NCI-H2107 treated with DMSO at 0.1 percent for 48 hours (cell line): ENCODE data around the gene VAV1.
"Not testable (repeated sequence)": the region's sequence is repeated elsewhere in the genome, so short reads cannot be mapped to it uniquely, and the experiment has no call there.

Source experiments
- DNase-seq: peaks from one replicate; lab custom pipeline; 2025; ENCODE audit not compliant: unreplicated experiment; lab: John Stamatoyannopoulos, UW

The VAV1 gene

GRCh38 chr19:6779206-6779605 lies 6.7 kb downstream of the VAV1 start:
- no peak for DNase-seq

GRCh38 chr19:6787393-6787792 lies 14.9 kb downstream of the VAV1 start:
- DNase-seq, result no peak

GRCh38 chr19:6788896-6789295 lies 16.4 kb downstream of the VAV1 start:
- DNase-seq, result no peak

GRCh38 chr19:6790194-6791128 lies 18.0 kb downstream of the VAV1 start:
- no peak for DNase-seq

GRCh38 chr19:6791237-6791636 lies 18.7 kb downstream of the VAV1 start:
- no peak for DNase-seq

GRCh38 chr19:6793411-6793810 lies 20.9 kb downstream of the VAV1 start:
- no peak for DNase-seq

GRCh38 chr19:6793973-6794372 lies 21.5 kb downstream of the VAV1 start:
- DNase-seq, result no peak

- no peak for DNase-seq
Measured at GRCh38 chr19:6794686-6795431, 22.4 kb downstream of the VAV1 start.

GRCh38 chr19:6796278-6796677 lies 23.8 kb downstream of the VAV1 start:
- DNase-seq, result no peak

- DNase-seq, result no peak
Measured at GRCh38 chr19:6797646-6798045, 25.1 kb downstream of the VAV1 start.

GRCh38 chr19:6800160-6800790 lies 27.8 kb downstream of the VAV1 start:
- DNase-seq, result not testable (repeated sequence)

- DNase-seq, result no peak
Measured at GRCh38 chr19:6800991-6801484, 28.5 kb downstream of the VAV1 start.

- DNase-seq, result no peak
Measured at GRCh38 chr19:6801485-6802086, 29.1 kb downstream of the VAV1 start.

- DNase-seq, result no peak
Measured at GRCh38 chr19:6802336-6803035, 30.0 kb downstream of the VAV1 start.

- no peak for DNase-seq
Measured at GRCh38 chr19:6803036-6803404, 30.5 kb downstream of the VAV1 start.

- DNase-seq, result no peak
Measured at GRCh38 chr19:6806488-6806887, 34.0 kb downstream of the VAV1 start.

GRCh38 chr19:6807291-6807690 lies 34.8 kb downstream of the VAV1 start:
- no peak for DNase-seq

GRCh38 chr19:6808494-6808893 lies 36.0 kb downstream of the VAV1 start:
- DNase-seq, result no peak

GRCh38 chr19:6809262-6809661 lies 36.8 kb downstream of the VAV1 start:
- no peak for DNase-seq

GRCh38 chr19:6811378-6811777 lies 38.9 kb downstream of the VAV1 start:
- no peak for DNase-seq

- no peak for DNase-seq
Measured at GRCh38 chr19:6811906-6812305, 39.4 kb downstream of the VAV1 start.
